Measurements from ENCODE around the gene CSNK2A1.

Gene CSNK2A1

GRCh38 chr20:543369-544152, at the start of gene CSNK2A1:
Gene CSNK2A1 (minus strand): TSS chr20:543790. CDS start chr20:508551, 35,239 bp downstream.
- TF ChIP-seq CTCF (conservative IDR thresholded peaks at IDR 0.05; ENCODE audit: low read depth, low read length): no peak
- peak; percentile 78 for DNase-seq (ENCODE audit: low read depth)
- H3K4me3 ChIP-seq (ENCODE audit: low read length): peak within 1 kb of the TSS; percentile 89

- H3K4me3 ChIP-seq (ENCODE audit: low read length): no peak overlapping the region
- DNase-seq (ENCODE audit: low read depth): no peak
- TF ChIP-seq CTCF (conservative IDR thresholded peaks at IDR 0.05; ENCODE audit: low read depth, low read length): no peak
Measured at GRCh38 chr20:592506-592905, 48.9 kb upstream of the CSNK2A1 start.

GRCh38 chr20:591941-592340, 48.4 kb upstream of the CSNK2A1 start:
- TF ChIP-seq CTCF (conservative IDR thresholded peaks at IDR 0.05; ENCODE audit: low read depth, low read length): no peak
- no peak overlapping the region for H3K4me3 ChIP-seq (ENCODE audit: low read length)
- no peak for DNase-seq (ENCODE audit: low read depth)

- no peak for TF ChIP-seq CTCF (conservative IDR thresholded peaks at IDR 0.05; ENCODE audit: low read depth, low read length)
- no peak overlapping the region for H3K4me3 ChIP-seq (ENCODE audit: low read length)
- no peak for DNase-seq (ENCODE audit: low read depth)
Measured at GRCh38 chr20:588932-589672, 45.5 kb upstream of the CSNK2A1 start.

GRCh38 chr20:588476-588875, 44.9 kb upstream of the CSNK2A1 start:
- TF ChIP-seq CTCF (conservative IDR thresholded peaks at IDR 0.05; ENCODE audit: low read depth, low read length): no peak

GRCh38 chr20:584971-585301, 41.3 kb upstream of the CSNK2A1 start:
- no peak for DNase-seq (ENCODE audit: low read depth)
- H3K4me3 ChIP-seq (ENCODE audit: low read length): no peak overlapping the region
- no peak for TF ChIP-seq CTCF (conservative IDR thresholded peaks at IDR 0.05; ENCODE audit: low read depth, low read length)

More at GRCh38 chr20:588476-588875, 44.9 kb upstream of the CSNK2A1 start:
- no peak for DNase-seq (ENCODE audit: low read depth)
- H3K4me3 ChIP-seq (ENCODE audit: low read length): no peak overlapping the region

Measured in retinal pigment epithelial cell (primary cell).